Right cardiac atrium (tissue), 5 donors: ENCODE data around the gene NCAM1. TPM values are rescaled to one million over a fixed set of nuclear protein-coding genes. Genes with fewer than 3 reads are reported as not detected.
A peak's percentile ranks its signal among the peaks of the same experiment; 100 is the strongest.
"Not testable (repeated sequence)": the region's sequence is repeated elsewhere in the genome, so short reads cannot be mapped to it uniquely, and the experiment has no call there.

ENCODE experiments used
- ATAC-seq, 2 donors: fragments of 200-7000 bp; cut with Tn5 transposase; one replicate each; pipeline versions ENCODE4 v1.8.0 to v1.9.1; 2020; ENCODE audit warnings: moderate library complexity in 2 of 2, mild to moderate bottlenecking in 1 of 2
- DNase-seq, 3 donors: peaks; one replicate each; pipeline ENCODE4 v3.0.0-alpha.2; 2020
- H3K27ac ChIP-seq: one replicate; pipeline ENCODE4 v1.5.1; 2013; ENCODE audit warnings: mild to moderate bottlenecking, low read length, control low read depth, moderate library complexity
- H3K27me3 ChIP-seq: one replicate; pipeline ENCODE4 v1.6.1; 2013; ENCODE audit not compliant: control insufficient read depth, insufficient read depth
- H3K4me1 ChIP-seq: one replicate; pipeline ENCODE4 v1.6.1; 2013; ENCODE audit warnings: low read length; ENCODE audit not compliant: control insufficient read depth, insufficient read depth
- H3K4me3 ChIP-seq: one replicate; pipeline ENCODE4 v1.5.1; 2013; ENCODE audit warnings: low read length, control low read depth
- H3K9me3 ChIP-seq: one replicate; pipeline ENCODE4 v1.6.1; 2013; ENCODE audit warnings: low read length; ENCODE audit not compliant: control insufficient read depth
- WGBS: extraction: QIAGEN DNeasy Blood & Tissue Kit; methylation state at CpG from one replicate; pipeline ENCODE4 v1.1.7; 2013; 5-methylcytosine and 5-hydroxymethylcytosine counted together
- intact Hi-C, 4 donors: fragments of 100-400 bp; cut with DNase I; formaldehyde crosslinking; loops; one replicate each; pipeline versions ENCODE4 v1.11.0 to v1.14.0; 2022 to 2023
- polyA plus RNA-seq: library from polyadenylated mRNA; stranded (reverse); fragments of 200-250 nt; gene quantifications from one replicate; pipeline ENCODE4 v1.2.3, GENCODE V29; 2013
- total RNA-seq, 4 donors: library from RNA; stranded (reverse); fragmentation: NEBNext Ultra II Directional; extraction: Animal tissue kit (Norgen Biotek cat#: 25700); gene quantifications; one replicate each; pipeline ENCODE4 v1.2.1, GENCODE V29; 2021
- donor health status: healthy with polysubstance abuse.
- donor health status: DM: no; HTN: yes; CAD: no.
- donor health status: DM: no; HTN: no; CAD: no.
- donor health status: DM: no; HTN: yes; CAD: no; lungs with severe emphysema.
- donor health status: DM: yes; HTN: yes; CAD: no.

Gene NCAM1
- total and polyA plus RNA-seq, 5 donors, result 87.9 to 303 (median 222) TPM

DNA sequence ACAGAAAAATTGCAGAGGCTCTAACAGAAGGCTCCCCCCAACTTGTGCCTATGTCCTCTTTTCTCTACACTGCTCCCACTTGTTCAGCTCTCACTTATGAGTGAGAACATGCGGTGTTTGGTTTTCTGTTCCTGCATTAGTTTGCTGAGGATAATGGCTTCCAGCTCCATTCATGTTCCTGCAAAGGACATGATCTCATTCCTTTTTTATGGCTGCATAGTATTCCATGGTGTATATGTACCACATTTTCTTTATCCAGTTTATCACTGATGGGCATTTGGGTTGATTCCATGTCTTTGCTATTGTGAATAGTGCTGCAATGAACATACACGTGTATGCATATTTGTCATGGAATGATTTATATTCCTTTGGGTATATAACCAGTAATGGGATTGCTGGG, 91.8 kb downstream of the NCAM1 start:
- 96% methylated on average over 2 of the region's 2 CpGs for WGBS
- intact Hi-C loops, H3K27ac ChIP-seq, H3K27me3 ChIP-seq, H3K9me3 ChIP-seq, H3K4me1 ChIP-seq, DNase-seq, H3K4me3 ChIP-seq, ATAC-seq: not testable (repeated sequence)

DNA sequence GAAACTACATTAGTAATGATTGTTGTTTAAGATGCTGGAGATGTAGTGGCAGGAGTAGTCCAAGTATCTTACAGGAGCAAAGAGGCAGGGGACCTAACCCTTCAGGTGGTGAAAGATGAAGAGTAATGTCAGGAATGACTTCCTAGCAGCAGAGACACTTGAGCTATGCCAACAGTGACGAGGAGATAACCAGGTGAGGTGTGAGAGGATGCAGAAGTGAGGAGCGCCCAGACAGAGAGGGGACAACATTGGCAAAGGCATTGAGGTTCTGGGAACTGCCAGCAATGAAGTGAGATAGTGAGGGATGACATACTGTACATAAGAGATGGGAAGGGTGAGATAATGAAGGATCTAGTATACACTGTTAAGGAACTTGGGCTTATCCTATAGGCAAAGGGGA, 95.8 kb downstream of the NCAM1 start:
- WGBS, result 60% methylated on average over 2 of the region's 2 CpGs
- intact Hi-C loops, result no loop called here

DNA sequence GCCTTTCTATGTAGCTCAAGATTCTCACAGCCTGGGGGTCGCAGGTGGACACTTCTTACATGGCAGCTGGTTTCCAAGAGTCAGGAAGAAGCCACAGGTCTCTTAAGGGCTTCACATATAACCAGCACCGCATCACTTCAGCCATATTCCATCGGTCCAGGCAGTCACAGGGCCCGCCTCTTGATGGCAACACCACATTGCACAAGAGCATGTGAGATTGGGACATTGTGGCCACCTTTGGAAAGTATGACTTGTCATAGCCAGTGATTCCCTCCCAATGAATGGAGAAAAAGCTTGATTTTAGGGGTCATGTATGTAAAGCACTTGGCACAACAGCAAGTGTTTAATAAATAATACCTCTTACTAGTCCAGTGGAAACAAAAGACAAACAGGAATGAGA, 98.3 kb downstream of the NCAM1 start:
- H3K4me1 ChIP-seq, result peaks cover 5% of the 10 kb centered on the region
- H3K9me3 ChIP-seq, result no peaks in the 10 kb centered on the region
- intact Hi-C loops, result no loop called here
- ATAC-seq (no peak), DNase-seq (no peak)
- WGBS, result 88% methylated on average over 4 of the region's 4 CpGs
- no peak overlapping the region for H3K27ac ChIP-seq
- H3K4me3 ChIP-seq, result no peak overlapping the region
- no peaks in the 10 kb centered on the region for H3K27me3 ChIP-seq

More for the DNA sequence above, 95.8 kb downstream of the NCAM1 start:
- DNase-seq (no peak), ATAC-seq (peak; percentile 61 to 80)
- no peaks in the 10 kb centered on the region for H3K9me3 ChIP-seq
- H3K4me3 ChIP-seq, result no peak overlapping the region
- H3K27ac ChIP-seq, result no peak overlapping the region
- H3K4me1 ChIP-seq, result peaks cover 5% of the 10 kb centered on the region
- no peaks in the 10 kb centered on the region for H3K27me3 ChIP-seq

DNA sequence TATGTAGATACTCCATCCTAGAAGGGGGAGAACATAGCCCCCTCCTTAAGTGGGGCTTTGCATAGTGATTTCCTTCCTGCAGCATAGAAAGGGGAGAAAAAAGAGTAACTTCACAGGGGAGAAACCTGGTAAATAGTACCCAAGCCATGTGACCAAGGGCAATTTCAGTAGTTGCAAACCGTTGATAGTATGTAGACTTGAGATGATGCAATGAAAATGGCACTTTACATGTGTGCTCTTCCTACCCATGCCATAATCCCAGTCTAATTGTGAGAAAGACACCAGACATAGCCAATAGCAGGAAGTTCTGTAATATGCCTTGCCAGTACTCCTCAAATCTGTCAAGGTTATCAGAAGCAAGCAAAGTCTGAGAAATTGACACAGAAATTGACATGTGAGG, 104.1 kb downstream of the NCAM1 start:
- Histone ChIP-seq H3K27me3 (no peaks in the 10 kb centered on the region), H3K27ac (no peak overlapping the region), H3K4me3 (no peak overlapping the region), H3K9me3 (no peaks in the 10 kb centered on the region), H3K4me1 (peaks cover 4% of the 10 kb centered on the region)
- 59% methylated on average over 1 of the region's 1 CpG for whole genome bisulfite sequencing
- DNase-seq (no peak), ATAC-seq (no peak)
- intact Hi-C loops, result no loop called here

DNA sequence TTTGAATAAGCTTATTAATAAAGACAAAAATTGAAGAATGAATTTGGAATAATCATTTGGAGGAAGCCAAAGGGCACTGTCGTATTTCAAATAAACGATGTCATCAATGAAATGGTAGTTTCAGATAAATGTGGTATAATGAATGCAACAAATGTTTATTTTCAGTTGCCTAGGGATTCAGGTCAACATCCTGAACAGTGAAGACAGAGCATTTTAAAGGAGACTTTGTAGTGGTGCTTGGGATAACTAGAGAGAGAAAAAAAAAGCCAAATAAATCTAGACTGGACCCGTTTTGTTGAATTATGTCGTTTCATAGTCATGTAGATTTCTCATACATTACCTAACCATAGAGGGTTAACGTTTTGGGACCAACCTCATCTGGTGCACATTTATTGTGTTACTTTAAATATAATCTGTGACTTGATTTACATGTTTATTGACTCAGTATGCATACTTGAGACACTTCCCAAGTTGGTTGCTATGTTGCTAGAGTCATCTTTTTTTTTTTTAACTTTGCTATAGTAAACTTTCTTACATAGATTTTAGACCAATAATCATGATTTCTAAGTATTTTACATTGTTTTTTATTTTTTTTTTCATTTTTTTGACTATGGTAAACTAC, 111.1 kb downstream of the NCAM1 start:
- intact Hi-C loops, result no loop called here
- no peaks in the 10 kb centered on the region for H3K27me3 ChIP-seq
- DNase-seq (no peak), ATAC-seq (no peak)
- H3K4me1 ChIP-seq, result peaks cover 8% of the 10 kb centered on the region
- H3K4me3 ChIP-seq, result no peak overlapping the region
- no peaks in the 10 kb centered on the region for H3K9me3 ChIP-seq
- H3K27ac ChIP-seq, result no peak overlapping the region
- WGBS, result 55% methylated on average over 5 of the region's 5 CpGs

DNA sequence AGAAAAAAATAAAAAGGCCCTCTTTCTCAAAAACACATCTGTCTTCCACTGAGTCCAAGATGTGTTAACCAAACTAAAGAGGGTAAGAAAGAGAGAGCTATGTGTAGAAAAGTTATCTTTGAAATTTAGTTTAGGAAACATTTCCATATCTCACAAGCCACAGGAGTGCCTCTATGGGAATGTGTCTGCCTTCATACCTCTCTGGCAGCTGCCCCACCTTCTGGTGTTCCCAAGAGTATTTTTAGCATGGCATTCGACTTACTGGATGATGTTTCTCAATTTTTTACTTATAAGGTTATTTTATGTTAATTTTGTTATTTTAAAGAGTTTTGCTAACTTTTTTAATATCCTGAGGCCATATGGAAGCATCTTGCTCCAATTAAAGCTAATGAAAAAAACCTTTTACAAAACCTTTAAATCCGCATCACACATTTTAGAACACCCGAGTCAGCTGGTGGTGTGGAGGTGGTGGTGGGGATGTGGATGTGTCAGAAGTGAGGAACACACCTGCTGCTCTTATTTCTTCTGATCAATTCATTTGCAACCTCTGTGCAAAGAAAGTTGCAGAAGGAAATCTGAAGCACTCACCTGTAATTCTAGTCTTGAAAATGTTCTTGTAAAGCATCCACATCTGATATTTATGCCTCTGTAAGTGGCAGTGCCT, 112.2 kb downstream of the NCAM1 start:
- Histone ChIP-seq H3K4me1 (peaks cover 8% of the 10 kb centered on the region), H3K27me3 (no peaks in the 10 kb centered on the region), H3K4me3 (no peak overlapping the region), H3K27ac (no peak overlapping the region), H3K9me3 (no peaks in the 10 kb centered on the region)
- 65% methylated on average over 3 of the region's 3 CpGs for WGBS
- no peak for ATAC-seq
- DNase-seq, result no peak
- intact Hi-C loops, result no loop called here

DNA sequence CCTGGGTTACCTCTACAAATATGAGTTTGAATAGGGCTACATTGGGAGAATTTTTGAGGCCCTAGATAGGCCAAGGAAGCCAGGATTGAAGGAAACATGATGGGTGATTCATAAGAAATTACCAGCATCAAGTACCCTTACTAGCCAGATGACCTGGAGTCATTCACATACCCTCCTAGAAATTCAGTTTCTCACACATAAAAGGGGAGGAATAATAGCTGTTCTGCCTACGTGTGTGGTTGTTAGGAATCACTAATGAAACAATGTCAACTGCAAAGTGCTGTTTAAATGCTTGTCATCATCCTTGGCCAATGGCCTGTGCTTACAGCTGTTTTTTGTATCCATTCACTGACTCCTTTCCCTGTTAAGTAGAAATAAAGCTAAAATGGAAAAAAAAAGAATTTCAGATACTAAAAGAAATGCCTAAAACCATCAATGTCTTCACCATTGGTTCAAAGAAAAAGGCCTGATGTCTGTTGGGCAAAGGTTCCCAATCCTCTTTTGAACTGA, 114.4 kb downstream of the NCAM1 start:
- DNase-seq (no peak), ATAC-seq (no peak)
- H3K27me3 ChIP-seq, result no peaks in the 10 kb centered on the region
- WGBS, result 37% methylated on average over 1 of the region's 1 CpG
- H3K4me3 ChIP-seq, result no peak overlapping the region
- H3K4me1 ChIP-seq, result peaks cover 4% of the 10 kb centered on the region
- no peaks in the 10 kb centered on the region for H3K9me3 ChIP-seq
- intact Hi-C loops, result no loop called here
- H3K27ac ChIP-seq, result no peak overlapping the region

DNA sequence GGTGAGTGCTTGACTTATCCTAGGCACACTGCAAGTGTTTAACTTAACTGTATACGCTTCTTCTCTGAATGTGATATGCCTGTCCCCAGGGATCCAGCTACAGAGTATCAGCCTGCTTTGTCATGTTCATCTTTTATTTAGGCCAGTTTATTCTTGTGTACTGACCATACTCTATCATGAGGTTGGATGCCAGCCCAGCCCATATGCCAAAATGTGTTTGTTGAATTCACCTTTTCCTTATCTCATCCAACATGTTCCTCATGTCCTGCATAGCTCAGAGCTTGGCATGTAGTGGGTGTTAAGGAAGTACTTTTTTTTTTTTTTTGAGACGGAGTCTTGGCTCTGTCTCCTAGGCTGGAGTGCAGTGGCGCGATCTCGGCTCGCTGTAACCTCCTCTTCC, 116.2 kb downstream of the NCAM1 start:
- Histone ChIP-seq H3K4me1 (peaks cover 1% of the 10 kb centered on the region), H3K9me3 (no peaks in the 10 kb centered on the region), H3K4me3 (no peak overlapping the region), H3K27ac (no peak overlapping the region), H3K27me3 (no peaks in the 10 kb centered on the region)
- ATAC-seq (no peak), DNase-seq (peak in 1 of 3 donors; percentile 12)
- WGBS, result 69% methylated on average over 6 of the region's 6 CpGs
- intact Hi-C loops, result no loop called here

DNA sequence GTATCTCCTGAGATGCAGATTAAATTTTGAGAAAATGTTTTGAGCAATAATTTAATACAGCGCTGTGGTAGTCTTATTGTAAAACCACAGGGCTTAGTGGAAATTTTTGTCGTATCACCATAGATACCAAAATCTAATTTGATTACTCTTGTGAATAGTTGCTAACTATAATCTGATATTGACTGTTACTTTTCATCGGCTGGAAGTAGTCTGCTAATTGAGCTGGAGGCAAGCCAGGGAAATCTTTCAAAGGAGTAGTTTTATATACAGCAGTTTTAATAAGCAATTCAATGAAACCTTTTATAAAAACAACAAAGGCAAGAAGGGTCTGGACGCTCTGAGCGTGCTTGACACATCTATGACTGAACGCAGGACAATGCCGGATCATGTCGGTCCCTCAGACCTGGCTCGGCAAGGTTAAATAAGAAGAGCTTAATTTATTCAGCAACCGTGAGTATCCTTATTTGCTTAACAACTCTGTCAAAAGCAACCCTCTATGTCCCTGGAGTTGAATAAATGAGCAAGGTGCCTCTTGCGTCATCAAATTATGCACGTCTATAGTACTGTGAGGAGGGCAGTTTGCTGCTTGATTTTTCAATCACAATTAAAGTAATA, 121.2 kb downstream of the NCAM1 start:
- H3K4me3 ChIP-seq, result no peak overlapping the region
- no peaks in the 10 kb centered on the region for H3K9me3 ChIP-seq
- intact Hi-C loops, result no loop called here
- H3K27me3 ChIP-seq, result no peaks in the 10 kb centered on the region
- DNase-seq (no peak), ATAC-seq (no peak)
- H3K27ac ChIP-seq, result no peak overlapping the region
- WGBS, result 75% methylated on average over 12 of the region's 12 CpGs
- H3K4me1 ChIP-seq, result no peaks in the 10 kb centered on the region

DNA sequence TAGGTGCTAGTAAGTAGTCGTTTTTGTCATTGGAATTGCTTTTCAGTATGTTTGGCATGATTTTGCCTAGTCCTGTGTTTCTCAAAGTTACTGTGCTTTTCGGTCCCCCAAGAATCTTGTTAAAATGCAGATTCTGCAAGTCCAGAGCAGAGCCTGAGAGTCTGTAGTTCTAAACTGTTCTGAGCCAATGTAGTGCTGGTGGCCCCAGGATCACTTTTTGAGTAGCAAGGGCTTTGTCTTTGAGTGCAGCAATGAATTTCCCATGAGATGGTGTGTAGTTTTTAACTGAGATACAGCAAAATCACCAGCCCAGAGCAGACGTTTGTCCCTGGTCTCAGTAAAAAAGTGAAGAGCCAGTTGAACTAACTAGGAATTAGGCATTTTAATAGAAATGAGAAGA, 122.4 kb downstream of the NCAM1 start:
- no peaks in the 10 kb centered on the region for H3K9me3 ChIP-seq
- no peak overlapping the region for H3K4me3 ChIP-seq
- 71% methylated on average over 3 of the region's 3 CpGs for WGBS
- no peaks in the 10 kb centered on the region for H3K4me1 ChIP-seq
- intact Hi-C loops, result no loop called here
- no peak for DNase-seq
- ATAC-seq, result no peak
- no peak overlapping the region for H3K27ac ChIP-seq
- H3K27me3 ChIP-seq, result no peaks in the 10 kb centered on the region

DNA sequence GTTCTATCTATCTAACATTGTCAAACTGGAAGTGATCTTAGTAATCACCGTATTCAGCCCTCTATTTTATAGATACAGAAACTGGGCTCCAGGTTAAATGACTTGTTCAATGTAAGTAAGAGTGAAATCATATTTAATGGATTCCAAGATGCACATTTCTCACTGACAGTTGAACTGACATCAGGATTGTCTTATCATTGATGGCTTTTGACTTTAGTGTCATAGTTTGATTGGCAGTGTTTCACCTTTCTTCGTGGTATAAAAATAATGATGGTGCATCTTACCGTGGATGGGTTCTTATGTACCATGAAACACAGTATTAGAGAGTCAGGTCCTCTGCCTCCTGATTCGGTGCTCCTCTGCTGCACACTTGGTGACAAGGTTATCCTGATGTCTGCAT, 123.1 kb downstream of the NCAM1 start:
- intact Hi-C loops, result no loop called here
- Histone ChIP-seq H3K27ac (no peak overlapping the region), H3K27me3 (no peaks in the 10 kb centered on the region), H3K4me3 (no peak overlapping the region), H3K9me3 (no peaks in the 10 kb centered on the region), H3K4me1 (no peaks in the 10 kb centered on the region)
- DNase-seq (no peak), ATAC-seq (no peak)
- WGBS, result 84% methylated on average over 4 of the region's 4 CpGs
